Measurements from ENCODE around the gene PALLD.

DNA sequence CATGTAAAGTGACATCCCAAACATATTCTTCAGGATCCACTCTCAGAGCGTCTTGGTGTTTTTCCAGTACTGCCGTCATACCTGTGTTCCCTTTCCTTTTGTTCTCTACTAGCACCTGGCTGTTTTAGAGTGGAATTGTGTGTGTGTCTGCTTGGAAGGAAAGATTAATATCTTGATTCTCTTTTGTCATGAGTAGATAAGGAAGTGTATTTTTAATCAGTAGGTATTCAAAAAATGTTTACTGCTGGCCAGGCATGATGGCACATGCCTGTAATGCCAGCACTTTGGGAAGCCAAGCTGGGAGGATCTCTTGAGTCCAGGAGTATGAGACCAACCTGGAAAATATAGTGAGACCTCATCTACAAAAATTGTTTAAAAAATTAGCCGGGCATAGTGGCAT is 314.4 kb downstream of the PALLD start:
- no peak for TF ChIP-seq CTCF (IDR thresholded peaks at IDR 0.05; ENCODE audit: control extremely low read depth in 1 of 3, insufficient read depth in 1 of 3, low read depth in 1 of 3, low read length in 3 of 3)
- TF ChIP-seq EZH2 (IDR thresholded peaks at IDR 0.05; ENCODE audit: low read depth, low read length, severe bottlenecking) = no peak
- no peak for TF ChIP-seq PHF8 (conservative IDR thresholded peaks at IDR 0.05; ENCODE audit: low read depth, low read length)
- TF ChIP-seq JUN (IDR thresholded peaks at IDR 0.05; ENCODE audit: low read depth, low read length) = no peak
- TF ChIP-seq, protein P1, sequence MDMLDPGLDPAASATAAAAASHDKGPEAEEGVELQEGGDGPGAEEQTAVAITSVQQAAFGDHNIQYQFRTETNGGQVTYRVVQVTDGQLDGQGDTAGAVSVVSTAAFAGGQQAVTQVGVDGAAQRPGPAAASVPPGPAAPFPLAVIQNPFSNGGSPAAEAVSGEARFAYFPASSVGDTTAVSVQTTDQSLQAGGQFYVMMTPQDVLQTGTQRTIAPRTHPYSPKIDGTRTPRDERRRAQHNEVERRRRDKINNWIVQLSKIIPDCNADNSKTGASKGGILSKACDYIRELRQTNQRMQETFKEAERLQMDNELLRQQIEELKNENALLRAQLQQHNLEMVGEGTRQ (IDR thresholded peaks at IDR 0.05; ENCODE audit: low read length) = no peak
- no peak for TF ChIP-seq TAF1 (IDR thresholded peaks at IDR 0.05; ENCODE audit: low read depth, low read length)
- TF ChIP-seq, protein P2, sequence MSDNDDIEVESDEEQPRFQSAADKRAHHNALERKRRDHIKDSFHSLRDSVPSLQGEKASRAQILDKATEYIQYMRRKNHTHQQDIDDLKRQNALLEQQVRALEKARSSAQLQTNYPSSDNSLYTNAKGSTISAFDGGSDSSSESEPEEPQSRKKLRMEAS (IDR thresholded peaks at IDR 0.05) = no peak
- TF ChIP-seq SP1 (IDR thresholded peaks at IDR 0.05; ENCODE audit: low read depth, low read length) = no peak
- no peak for TF ChIP-seq SRF (IDR thresholded peaks at IDR 0.05; ENCODE audit: low read depth, low read length)
- no peak for TF ChIP-seq EP300 (IDR thresholded peaks at IDR 0.05; ENCODE audit: borderline replicate concordance in 1 of 2, low read depth in 2 of 2, low read length in 2 of 2)
- no peak for TF ChIP-seq SIN3A (conservative IDR thresholded peaks at IDR 0.05 in 1 of 2, IDR thresholded peaks at IDR 0.05 in 1 of 2; ENCODE audit: low read depth in 1 of 2, low read length in 2 of 2)

Data from H1 (cell line).